SK-N-SH (cell line): Measurements from ENCODE around the gene TUBGCP2. TPM values are rescaled to one million over a fixed set of nuclear protein-coding genes. Genes with fewer than 3 reads are reported as not detected.

Experiments
- CTCF ChIA-PET: fragments of 300-600, 350-600 bp; formaldehyde crosslinking; extraction: SDS; loops from one replicate; lab custom pipeline; 2021; lab: Yijun Ruan, JAX
- POLR2A ChIA-PET: fragments of 350-600 bp; sonication (Branson Sonifier 250); formaldehyde crosslinking; extraction: SDS; loops from one replicate; lab custom pipeline; 2020; ENCODE audit warnings: antibody characterized with exemption, inconsistent platforms; lab: Yijun Ruan, JAX
- DNase-seq: peaks from one replicate; pipeline ENCODE4 v3.0.0; 2012
- H2AFZ ChIP-seq: fragments of 200-600 bp; sonication (generic); 2 replicates; pipeline ENCODE4 v1.8.1; 2016; ENCODE audit warnings: antibody characterized with exemption, mild to moderate bottlenecking, low read depth
- H3F3A ChIP-seq: fragments of 200-600 bp; sonication (generic); replicated peaks from 2 replicates; pipeline ENCODE3; 2016; ENCODE audit warnings: antibody characterized with exemption, mild to moderate bottlenecking; ENCODE audit not compliant: insufficient read depth
- H3K27ac ChIP-seq, 2 experiments: fragments of 200-500 bp in 1 of 2; fragments of 200-600 bp in 1 of 2; sonication (Bioruptor generic) in 1 of 2; sonication (generic), shearing (Covaris generic) in 1 of 2; 2 replicates each; pipeline versions ENCODE4 v1.5.1 to v1.6.1; 2014 to 2016; ENCODE audit warnings: low read depth in 2 of 2, inconsistent platforms in 1 of 2, low read length in 1 of 2, mild to moderate bottlenecking in 1 of 2, mixed read lengths in 1 of 2
- H3K27me3 ChIP-seq: fragments of 200-600 bp; sonication (generic), shearing (Covaris generic); 2 replicates; pipeline ENCODE4 v1.6.1; 2016; ENCODE audit warnings: mixed run types; ENCODE audit not compliant: insufficient read depth
- H3K36me3 ChIP-seq, 2 experiments: fragments of 200-500 bp in 1 of 2; fragments of 200-600 bp in 1 of 2; sonication (Bioruptor generic) in 1 of 2; sonication (generic) in 1 of 2; replicated peaks in 1 of 2; 2 replicates each; pipeline versions ENCODE3 to v1.5.1; 2014 to 2016; ENCODE audit warnings: low read length in 1 of 2, mild to moderate bottlenecking in 1 of 2; ENCODE audit not compliant: insufficient read depth in 2 of 2, control insufficient read depth in 1 of 2
- H3K4me1 ChIP-seq, 2 experiments: fragments of 200-500 bp in 1 of 2; fragments of 200-600 bp in 1 of 2; sonication (Bioruptor generic) in 1 of 2; sonication (generic), shearing (Covaris generic) in 1 of 2; 2 replicates each; pipeline versions ENCODE4 v1.5.1 to v1.6.1; 2014 to 2016; ENCODE audit warnings: low read depth in 1 of 2, low read length in 1 of 2, mixed run types in 1 of 2; ENCODE audit not compliant: insufficient read depth in 2 of 2, control insufficient read depth in 1 of 2
- H3K4me2 ChIP-seq: fragments of 200-600 bp; sonication (generic), shearing (Covaris generic); 2 replicates; pipeline ENCODE4 v1.6.1; 2017; ENCODE audit warnings: mixed run types
- H3K4me3 ChIP-seq, 2 experiments: fragments of 200-500 bp in 1 of 2; fragments of 200-600 bp in 1 of 2; sonication (Bioruptor generic) in 1 of 2; sonication (generic), shearing (Covaris generic) in 1 of 2; 2 replicates each; pipeline versions ENCODE4 v1.5.1 to v1.8.1; 2014 to 2016; ENCODE audit warnings: low read depth in 2 of 2, inconsistent platforms in 1 of 2, low read length in 1 of 2, mild to moderate bottlenecking in 1 of 2, mixed read lengths in 1 of 2, moderate library complexity in 1 of 2
- H3K79me2 ChIP-seq: fragments of 200-600 bp; sonication (generic); 2 replicates; pipeline ENCODE4 v1.8.1; 2017; ENCODE audit warnings: mild to moderate bottlenecking; ENCODE audit not compliant: insufficient read depth
- H3K9ac ChIP-seq: fragments of 200-600 bp; sonication (generic); 2 replicates; pipeline ENCODE4 v1.6.1; 2017; ENCODE audit warnings: mixed run types
- H3K9me2 ChIP-seq: fragments of 200-600 bp; sonication (generic); 2 replicates; pipeline ENCODE4 v1.6.1; 2017; ENCODE audit warnings: mixed run types
- H3K9me3 ChIP-seq: fragments of 200-600 bp; sonication (generic); 2 replicates; pipeline ENCODE4 v1.6.1; 2017; ENCODE audit warnings: mixed run types, mild to moderate bottlenecking, moderate library complexity
- H4K20me1 ChIP-seq: fragments of 200-600 bp; sonication (generic); 2 replicates; pipeline ENCODE4 v1.6.1; 2017; ENCODE audit warnings: mild to moderate bottlenecking, mixed run types; ENCODE audit not compliant: insufficient read depth
- CHD2 ChIP-seq: fragments of 150-350 bp; IDR thresholded peaks from 2 replicates; pipeline ENCODE4 v1.6.1; 2018; ENCODE audit warnings: low read length; ENCODE audit not compliant: partially characterized antibody
- CTCF ChIP-seq: fragments of 200-600 bp; sonication (generic); IDR thresholded peaks from 2 replicates; pipeline ENCODE4 v1.6.1; 2017; ENCODE audit warnings: antibody characterized with exemption, mild to moderate bottlenecking, moderate library complexity
- ELF1 ChIP-seq: IDR thresholded peaks from 2 replicates; pipeline ENCODE4 v1.4.0; 2012
- EP300 ChIP-seq, 2 experiments: IDR thresholded peaks; 2 replicates each; pipeline versions ENCODE4 v1.4.0 to v1.6.1; 2012; ENCODE audit warnings: borderline replicate concordance in 1 of 2, low read depth in 1 of 2, low read length in 1 of 2
- FOSL2 ChIP-seq: IDR thresholded peaks from 2 replicates; pipeline ENCODE4 v1.4.0; 2012; ENCODE audit warnings: low read depth, mild to moderate bottlenecking, moderate library complexity, borderline replicate concordance
- FOXJ3 ChIP-seq: sonication (generic); formaldehyde crosslinking; IDR thresholded peaks from 2 replicates; pipeline ENCODE4 v1.5.1; 2020; ENCODE audit warnings: mild to moderate bottlenecking, missing genetic modification reagents
- FOXM1 ChIP-seq: IDR thresholded peaks from 2 replicates; pipeline ENCODE4 v1.4.0; 2012; ENCODE audit warnings: low read depth, mild to moderate bottlenecking
- IRF3 ChIP-seq: fragments of 150-350 bp; IDR thresholded peaks from 2 replicates; pipeline ENCODE4 v1.6.1; 2016; ENCODE audit warnings: mild to moderate bottlenecking, low read depth, low read length
- JUND ChIP-seq: IDR thresholded peaks from 2 replicates; pipeline ENCODE4 v1.4.0; 2012
- MAX ChIP-seq: IDR thresholded peaks from 2 replicates; pipeline ENCODE4 v1.4.0; 2012; ENCODE audit warnings: low read depth
- MEF2A ChIP-seq: IDR thresholded peaks from 2 replicates; pipeline ENCODE4 v1.4.0; 2012; ENCODE audit warnings: low read depth, borderline replicate concordance
- MXI1 ChIP-seq: IDR thresholded peaks from 2 replicates; pipeline ENCODE4 v1.6.1; 2012; ENCODE audit warnings: mild to moderate bottlenecking, low read depth, low read length, improper control_type of control experiment
- NRF1 ChIP-seq: IDR thresholded peaks from 2 replicates; pipeline ENCODE4 v1.6.1; 2012; ENCODE audit warnings: low read depth, mild to moderate bottlenecking, low read length
- POLR2AphosphoS5 ChIP-seq: IDR thresholded peaks from 2 replicates; pipeline ENCODE4 v1.6.1; 2012; ENCODE audit warnings: low read depth, low read length
- RAD21 ChIP-seq: IDR thresholded peaks from 2 replicates; pipeline ENCODE4 v1.6.1; 2012; ENCODE audit warnings: mild to moderate bottlenecking, low read length
- RCOR1 ChIP-seq: fragments of 150-350 bp; IDR thresholded peaks from 2 replicates; pipeline ENCODE4 v1.6.1; 2017; ENCODE audit warnings: antibody characterized with exemption, low read length
- REST ChIP-seq: IDR thresholded peaks from 2 replicates; pipeline ENCODE4 v1.6.1; 2012; ENCODE audit warnings: mild to moderate bottlenecking, low read depth, low read length, moderate library complexity
- RXRA ChIP-seq: IDR thresholded peaks from 2 replicates; pipeline ENCODE4 v1.4.0; 2012; ENCODE audit warnings: low read depth, mild to moderate bottlenecking, borderline replicate concordance
- SIN3A ChIP-seq: IDR thresholded peaks from 2 replicates; pipeline ENCODE4 v1.6.1; 2012; ENCODE audit warnings: low read depth, mild to moderate bottlenecking, low read length, moderate library complexity, borderline replicate concordance
- SMC3 ChIP-seq: IDR thresholded peaks from 2 replicates; pipeline ENCODE4 v1.6.1; 2012; ENCODE audit warnings: low read depth, low read length, improper control_type of control experiment
- TAF1 ChIP-seq: IDR thresholded peaks from 2 replicates; pipeline ENCODE4 v1.6.1; 2012; ENCODE audit warnings: low read depth, mild to moderate bottlenecking, low read length, moderate library complexity, borderline replicate concordance
- YY1 ChIP-seq: IDR thresholded peaks from 2 replicates; pipeline ENCODE4 v1.4.0; 2012; ENCODE audit warnings: low read depth, mild to moderate bottlenecking
- WGBS: methylation state at CpG from one replicate; pipeline ENCODE4 v1.1.6; 2017; ENCODE audit warnings: low lambda C conversion rate; 5-methylcytosine and 5-hydroxymethylcytosine counted together
- polyA plus RNA-seq, 3 experiments: library from polyadenylated mRNA; depleted of rRNA; stranded (reverse); fragments of >200 nt; gene quantifications; 2 replicates each; pipeline ENCODE4 v1.2.3, GENCODE V29; 2012

The TUBGCP2 gene
- polyA plus RNA-seq, 1 of the 3 experiments (the other 2 are of a cell fraction), result 49.1 TPM

- POLR2A ChIA-PET, result no interaction called here
- peak; percentile 88 for DNase-seq
These were observed 9.9 kb upstream of the TUBGCP2 start for GRCh38 chr10:133318494-133319127.

GRCh38 chr10:133316732-133317131 lies 8.1 kb upstream of the TUBGCP2 start:
- 100% methylated on average over 2 of the region's 7 CpGs for WGBS
- no peaks in the 10 kb centered on the region for H3K27me3 ChIP-seq
- H3K27ac ChIP-seq, result no peak overlapping the region
- no peaks in the 10 kb centered on the region for H4K20me1 ChIP-seq
- no peak for DNase-seq
- peaks cover 4% of the 10 kb centered on the region for H3F3A ChIP-seq
- no peaks in the 10 kb centered on the region for H3K79me2 ChIP-seq
- H3K4me1 ChIP-seq, result peaks cover 0 to 9% of the 10 kb centered on the region in 2 experiments; a peak in 1 of 4 replicates
- H3K4me2 ChIP-seq, result no peak overlapping the region
- no peak overlapping the region for H2AFZ ChIP-seq
- H3K4me3 ChIP-seq, result no peak overlapping the region
- CTCF ChIA-PET, result no interaction called here
- H3K36me3 ChIP-seq, result peaks cover 0 to 14% of the 10 kb centered on the region in 2 experiments
- H3K9ac ChIP-seq, result no peak overlapping the region
- TF ChIP-seq SIN3A, result no peak
- TF ChIP-seq POLR2AphosphoS5, result no peak
- no peak for TF ChIP-seq IRF3
- TF ChIP-seq RCOR1, result no peak
- no peak for TF ChIP-seq REST
- TF ChIP-seq ELF1, result no peak
- no peak for TF ChIP-seq MEF2A
- POLR2A ChIA-PET, result no interaction called here
- H3K9me3 ChIP-seq, result no peaks in the 10 kb centered on the region
- no peaks in the 10 kb centered on the region for H3K9me2 ChIP-seq

More at GRCh38 chr10:133318494-133319127, 9.9 kb upstream of the TUBGCP2 start:
- H3K4me1 ChIP-seq, result peaks cover 0 to 12% of the 10 kb centered on the region in 2 experiments; a peak in 1 of 4 replicates
- H4K20me1 ChIP-seq, result no peaks in the 10 kb centered on the region
- no peaks in the 10 kb centered on the region for H3K79me2 ChIP-seq
- 0% methylated on average over 3 of the region's 51 CpGs for WGBS
- no peak overlapping the region for H3K9ac ChIP-seq
- no peaks in the 10 kb centered on the region for H3K36me3 ChIP-seq
- CTCF ChIA-PET, result interaction anchor here (0.6 to 3.7 kb wide), 8 partner anchors 9 to 58 kb away, joined by 3 to 25 read pairs (median 3); no protein-coding TSS in a partner anchor
- H3K9me3 ChIP-seq, result no peaks in the 10 kb centered on the region
- peak overlapping the region in 1 of 2 experiments; percentile 86; a peak in 1 of 4 replicates for H3K27ac ChIP-seq
- peaks cover 4% of the 10 kb centered on the region for H3F3A ChIP-seq
- peak overlapping the region; percentile 83 for H3K4me2 ChIP-seq
- H3K4me3 ChIP-seq, result peak overlapping the region; percentile 61 to 68
- TF ChIP-seq MXI1, result peak; percentile 84
- TF ChIP-seq RAD21, result peak; percentile 53
- peak; percentile 80 for TF ChIP-seq YY1
- TF ChIP-seq SMC3, result peak; percentile 52
- TF ChIP-seq FOXM1, result no peak
- TF ChIP-seq JUND, result no peak
- peak; percentile 19 for TF ChIP-seq CHD2
- no peak for TF ChIP-seq RXRA
- TF ChIP-seq RCOR1, result 0 out of 2 replicates have a peak, but pooled peaks have one; percentile 25
- no peak for TF ChIP-seq FOSL2
- TF ChIP-seq EP300 (IDR thresholded peaks at IDR 0.05; ENCODE audit: borderline replicate concordance in 1 of 2, low read depth in 1 of 2, low read length in 1 of 2), result no peak
- 0 out of 2 replicates have a peak, but pooled peaks have one; percentile 32 for TF ChIP-seq POLR2AphosphoS5
- TF ChIP-seq FOXJ3 (CRISPR knock-in tag), result peak; percentile 41; the same call in 1 of the 2 replicates
- no peak for TF ChIP-seq NRF1
- TF ChIP-seq CTCF, result peak; percentile 76
- peak; percentile 52; the same call in 1 of the 2 replicates for TF ChIP-seq TAF1
- TF ChIP-seq MAX, result peak; percentile 38; the same call in 1 of the 2 replicates
- TF ChIP-seq, all 33 proteins: peak for 11
- Histone ChIP-seq H3K27me3 (no peaks in the 10 kb centered on the region), H3K9me2 (no peaks in the 10 kb centered on the region), H2AFZ (peak overlapping the region; percentile 84; the same call in 1 of the 2 replicates)
